ENCODE measurements around the gene GANC. TPM values are rescaled to one million over a fixed set of nuclear protein-coding genes. Genes with fewer than 3 reads are reported as not detected.

Gene GANC
- total RNA-seq, 4 donors from 2014 or later, result 20.8 to 63.5 (median 35.3) TPM

- DNase-seq, result no peak
- Histone ChIP-seq H3K27ac (no peak overlapping the region), H3K27me3 (no peaks in the 10 kb centered on the region), H3K9me3 (no peaks in the 10 kb centered on the region), H3K4me3 (no peak overlapping the region), H3K4me1 (no peaks in the 10 kb centered on the region), H3K36me3 (peaks cover 0 to 11% (median 0%) of the 10 kb centered on the region in 3 donors)
- no peak for TF ChIP-seq POLR2A (IDR thresholded peaks at IDR 0.05)
- TF ChIP-seq CTCF (IDR thresholded peaks at IDR 0.05), result no peak
Observed at GRCh38 chr15:42402455-42403205, 129.6 kb downstream of the GANC start.

- H3K9me3 ChIP-seq, result no peaks in the 10 kb centered on the region
- no peaks in the 10 kb centered on the region for H3K27me3 ChIP-seq
- H3K4me1 ChIP-seq, result no peaks in the 10 kb centered on the region
- peaks cover 0 to 11% (median 0%) of the 10 kb centered on the region in 3 donors for H3K36me3 ChIP-seq
- no peak for TF ChIP-seq CTCF (IDR thresholded peaks at IDR 0.05)
- no peak for TF ChIP-seq POLR2A (IDR thresholded peaks at IDR 0.05)
- no peak overlapping the region for H3K4me3 ChIP-seq
- DNase-seq, result no peak
- H3K27ac ChIP-seq, result no peak overlapping the region
Observed at GRCh38 chr15:42403389-42403788, 130.4 kb downstream of the GANC start.

GRCh38 chr15:42404461-42405235 is 131.6 kb downstream of the GANC start:
- H3K36me3 ChIP-seq, result peaks cover 0 to 11% (median 0%) of the 10 kb centered on the region in 3 donors
- H3K27me3 ChIP-seq, result no peaks in the 10 kb centered on the region
- no peak overlapping the region for H3K27ac ChIP-seq
- no peak for TF ChIP-seq CTCF (IDR thresholded peaks at IDR 0.05)
- no peak for TF ChIP-seq POLR2A (IDR thresholded peaks at IDR 0.05)
- DNase-seq, result no peak
- no peak overlapping the region for H3K4me3 ChIP-seq
- no peaks in the 10 kb centered on the region for H3K9me3 ChIP-seq
- no peaks in the 10 kb centered on the region for H3K4me1 ChIP-seq

GRCh38 chr15:42405863-42406482 is 133.0 kb downstream of the GANC start:
- Histone ChIP-seq H3K4me1 (no peaks in the 10 kb centered on the region), H3K36me3 (peaks cover 0 to 11% (median 0%) of the 10 kb centered on the region in 3 donors), H3K9me3 (no peaks in the 10 kb centered on the region), H3K4me3 (no peak overlapping the region), H3K27me3 (no peaks in the 10 kb centered on the region), H3K27ac (no peak overlapping the region)
- no peak for DNase-seq
- TF ChIP-seq POLR2A (IDR thresholded peaks at IDR 0.05) (no peak), CTCF (IDR thresholded peaks at IDR 0.05) (no peak)

Other genes with a start within 250 kb of the GANC start
- gene PLA2G4D, start 178.6 kb upstream of the GANC start, total RNA-seq, result not detected
- 10 to 100 TPM in 3 of 4 donors, 1 to 10 TPM in 1; 7.4 to 45.2 (median 36.6) TPM for gene PLA2G4F, start 116.6 kb upstream of the GANC start, total RNA-seq
- 100 to 1,000 TPM; 141 to 314 (median 192) TPM for gene VPS39, start 64.9 kb upstream of the GANC start, total RNA-seq
- 10 to 100 TPM; 47.5 to 61.9 (median 53.6) TPM for gene TMEM87A, start 232 bp downstream of the GANC start, total RNA-seq
- gene CAPN3, start 86.3 kb downstream of the GANC start, total RNA-seq, result 10 to 100 TPM in 3 of 4 donors, 1 to 10 TPM in 1; 9.1 to 76.7 (median 17.7) TPM
- 10 to 100 TPM; 31.7 to 74.3 (median 42.1) TPM for gene ZNF106, start 217.9 kb downstream of the GANC start, total RNA-seq
- gene SNAP23, start 222.4 kb downstream of the GANC start, total RNA-seq, result 10 to 100 TPM; 64.4 to 80.9 (median 66.8) TPM